GM19455 (cell line): Measurements from ENCODE around the gene MT1H.
"Not testable (repeated sequence)": the region's sequence is repeated elsewhere in the genome, so short reads cannot be mapped to it uniquely, and the experiment has no call there.

Source experiments
- ATAC-seq: cut with Tn5 transposase; IDR thresholded peaks from one replicate; pipeline ENCODE4 v1.9.1; 2021; ENCODE audit not compliant: unreplicated experiment

The MT1H gene

DNA sequence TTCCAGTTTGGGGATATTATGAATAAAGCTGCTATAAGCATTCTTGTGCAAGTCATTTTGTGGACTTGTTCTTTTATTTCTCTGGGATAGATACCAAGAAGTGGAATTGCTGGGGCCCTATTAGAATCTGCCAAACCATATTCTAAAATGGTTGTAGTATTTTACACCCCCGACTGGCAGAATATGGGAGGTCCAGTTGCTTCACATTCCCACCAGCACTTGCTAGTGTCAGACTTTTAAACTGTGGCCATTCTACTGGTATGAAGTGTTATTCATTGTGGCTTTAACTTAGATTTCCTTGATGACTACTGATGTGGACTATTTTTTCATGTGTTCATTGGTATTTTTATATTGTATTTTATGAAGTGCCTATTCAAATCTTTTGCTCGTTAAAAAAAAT is 42.2 kb downstream of the MT1H start:
- no peak for ATAC-seq

DNA sequence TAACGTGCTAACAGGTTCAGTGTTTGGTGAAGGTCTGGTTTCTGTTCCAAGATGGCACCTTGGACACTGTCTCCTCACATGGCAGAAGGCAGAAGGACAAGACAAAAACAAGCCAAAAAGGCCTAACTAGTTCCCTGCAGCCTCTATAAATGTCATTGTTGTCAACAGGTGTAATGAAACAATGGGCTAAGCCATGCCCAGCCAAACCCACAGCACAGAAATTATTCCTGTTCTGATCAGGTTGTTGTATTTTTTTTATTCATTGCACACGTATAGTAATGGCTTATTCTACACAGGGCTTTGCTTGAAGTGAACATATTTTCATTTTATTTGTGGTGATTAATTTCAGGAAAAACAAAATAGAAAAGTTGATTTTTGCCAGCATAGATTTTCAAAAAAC is 44.2 kb downstream of the MT1H start:
- ATAC-seq: no peak

DNA sequence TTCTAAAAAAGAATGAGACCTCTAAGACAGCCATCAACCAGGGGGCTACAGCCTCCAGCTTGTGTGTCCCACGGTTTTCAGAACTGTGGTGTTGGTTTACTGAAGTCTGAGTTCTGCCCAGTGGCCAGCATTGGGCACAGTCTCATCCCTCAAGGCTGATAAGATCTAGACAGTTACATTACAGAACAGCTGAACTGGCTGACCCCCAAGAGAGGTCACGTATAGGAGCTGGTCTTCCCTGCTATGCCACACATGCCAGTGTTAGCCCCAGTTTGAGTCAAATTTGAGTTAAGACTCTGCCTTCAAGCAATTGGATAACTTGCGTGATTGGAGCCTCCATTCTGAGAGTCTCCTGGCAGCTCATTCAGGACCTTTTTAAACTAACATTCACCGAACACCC is 45.5 kb downstream of the MT1H start:
- no peak for ATAC-seq

DNA sequence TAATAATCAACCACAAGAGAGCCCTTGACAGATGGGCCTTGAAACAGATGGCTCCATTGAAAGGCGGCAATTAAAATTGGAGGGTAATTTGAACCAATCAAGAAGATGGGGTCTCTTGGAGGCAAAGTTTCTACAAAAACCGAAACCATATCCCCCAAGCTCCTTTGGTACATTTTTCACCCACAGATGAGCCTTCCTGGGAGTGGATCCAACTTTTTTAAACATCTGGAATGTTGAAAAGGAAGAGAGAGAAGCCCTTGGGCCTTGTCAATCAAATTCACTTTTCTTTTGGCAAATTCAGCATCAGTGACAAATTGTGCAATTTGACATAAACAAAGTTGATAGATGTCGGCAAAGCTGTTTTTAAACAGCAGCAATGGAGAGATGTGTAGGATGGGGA is 47.1 kb downstream of the MT1H start:
- no peak for ATAC-seq

DNA sequence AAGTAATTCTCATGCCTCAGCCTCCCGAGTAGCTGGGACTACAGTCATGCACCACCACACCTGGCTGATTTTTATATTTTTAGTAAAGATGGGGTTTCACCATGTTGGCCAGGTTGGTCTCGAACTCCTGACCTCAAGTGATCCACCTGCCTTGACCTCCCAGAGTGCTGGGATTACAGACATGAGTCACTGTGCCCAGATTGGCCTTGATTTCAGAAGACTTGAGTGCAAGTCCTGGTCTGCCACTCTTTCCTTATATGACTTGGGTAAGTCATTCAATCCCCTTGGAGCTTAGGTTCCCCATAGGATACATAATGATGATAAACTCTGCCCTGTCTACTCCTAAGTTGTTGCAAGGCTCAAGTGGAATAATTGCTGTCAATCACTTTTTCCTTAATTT is 47.9 kb downstream of the MT1H start:
- ATAC-seq: not testable (repeated sequence)
